IPS-18c (cell line): Measurements from ENCODE around the gene MTCL1.

Source experiments
- H3K4me3 ChIP-seq: 2 replicates; pipeline ENCODE4 v1.7.0; 2013; ENCODE audit warnings: low read depth, mild to moderate bottlenecking, low read length, moderate library complexity; ENCODE audit not compliant: insufficient read depth
- H3K9me3 ChIP-seq: one replicate; pipeline ENCODE4 v1.6.1; 2013; ENCODE audit warnings: mild to moderate bottlenecking, low read length, moderate library complexity; ENCODE audit not compliant: control insufficient read depth, insufficient read depth

MTCL1 gene

GRCh38 chr18:8824846-8825245 lies 119.5 kb downstream of the MTCL1 start:
- Histone ChIP-seq H3K9me3 (no peaks in the 10 kb centered on the region), H3K4me3 (no peak overlapping the region)

- Histone ChIP-seq H3K9me3 (no peaks in the 10 kb centered on the region), H3K4me3 (no peak overlapping the region)
Measured at GRCh38 chr18:8825273-8825672, 119.9 kb downstream of the MTCL1 start.

- Histone ChIP-seq H3K9me3 (no peaks in the 10 kb centered on the region), H3K4me3 (no peak overlapping the region)
Measured at GRCh38 chr18:8825729-8826375, 120.5 kb downstream of the MTCL1 start.

- H3K9me3 ChIP-seq = no peaks in the 10 kb centered on the region
- H3K4me3 ChIP-seq = no peak overlapping the region
Measured at GRCh38 chr18:8826514-8826913, 121.2 kb downstream of the MTCL1 start.

- Histone ChIP-seq H3K4me3 (no peak overlapping the region), H3K9me3 (no peaks in the 10 kb centered on the region)
Measured at GRCh38 chr18:8826971-8827370, 121.6 kb downstream of the MTCL1 start.

- H3K9me3 ChIP-seq = no peaks in the 10 kb centered on the region
- H3K4me3 ChIP-seq = no peak overlapping the region
Measured at GRCh38 chr18:8828300-8828699, 122.9 kb downstream of the MTCL1 start.

GRCh38 chr18:8828798-8829197 lies 123.4 kb downstream of the MTCL1 start:
- Histone ChIP-seq H3K4me3 (no peak overlapping the region), H3K9me3 (no peaks in the 10 kb centered on the region)

- H3K4me3 ChIP-seq = no peak overlapping the region
- no peaks in the 10 kb centered on the region for H3K9me3 ChIP-seq
Measured at GRCh38 chr18:8830067-8831060, 125.0 kb downstream of the MTCL1 start.

- H3K9me3 ChIP-seq = no peaks in the 10 kb centered on the region
- no peak overlapping the region for H3K4me3 ChIP-seq
Measured at GRCh38 chr18:8831112-8831511, 125.8 kb downstream of the MTCL1 start.

GRCh38 chr18:8831531-8831930 lies 126.2 kb downstream of the MTCL1 start:
- Histone ChIP-seq H3K9me3 (no peaks in the 10 kb centered on the region), H3K4me3 (no peak overlapping the region)

GRCh38 chr18:8833480-8833879 lies 128.1 kb downstream of the MTCL1 start:
- Histone ChIP-seq H3K4me3 (no peak overlapping the region), H3K9me3 (peaks cover 4% of the 10 kb centered on the region)

- Histone ChIP-seq H3K9me3 (peaks cover 4% of the 10 kb centered on the region), H3K4me3 (no peak overlapping the region)
Measured at GRCh38 chr18:8834881-8835280, 129.5 kb downstream of the MTCL1 start.

GRCh38 chr18:8835521-8835953 lies 130.2 kb downstream of the MTCL1 start:
- Histone ChIP-seq H3K4me3 (no peak overlapping the region), H3K9me3 (peaks cover 4% of the 10 kb centered on the region)

GRCh38 chr18:8839281-8839680 lies 133.9 kb downstream of the MTCL1 start:
- Histone ChIP-seq H3K9me3 (peaks cover 6% of the 10 kb centered on the region), H3K4me3 (no peak overlapping the region)

GRCh38 chr18:8841781-8842485 lies 136.6 kb downstream of the MTCL1 start:
- Histone ChIP-seq H3K4me3 (no peak overlapping the region), H3K9me3 (peaks cover 5% of the 10 kb centered on the region)

- no peak overlapping the region for H3K4me3 ChIP-seq
- peaks cover 2% of the 10 kb centered on the region for H3K9me3 ChIP-seq
Measured at GRCh38 chr18:8842506-8842905, 137.2 kb downstream of the MTCL1 start.

GRCh38 chr18:8843005-8843404 lies 137.6 kb downstream of the MTCL1 start:
- no peak overlapping the region for H3K4me3 ChIP-seq

More at GRCh38 chr18:8843005-8843404, 137.6 kb downstream of the MTCL1 start:
- H3K9me3 ChIP-seq = peaks cover 2% of the 10 kb centered on the region
